NCI-H526 (cell line): ENCODE results near the gene TLL1.

Experiments
- DNase-seq, 2 experiments: peaks; one replicate each; lab custom pipeline; 2025; lab: John Stamatoyannopoulos, UW

TLL1 gene

GRCh38 chr4:165872461-165873297 lies at the start of gene TLL1:
Gene TLL1, plus strand, starts transcription at chr4:165873237. Its CDS starts 668 bp downstream, at chr4:165873905.
- peak in 1 of 2 experiments; percentile 34 for DNase-seq

- no peak for DNase-seq
Measured at GRCh38 chr4:165826166-165826565, 46.9 kb upstream of the TLL1 start.

- no peak for DNase-seq
Measured at GRCh38 chr4:165827018-165827417, 46.0 kb upstream of the TLL1 start.

- DNase-seq, result no peak
Measured at GRCh38 chr4:165828928-165829327, 44.1 kb upstream of the TLL1 start.

GRCh38 chr4:165834116-165834515 lies 38.9 kb upstream of the TLL1 start:
- peak in 1 of 2 experiments; percentile 29 for DNase-seq

- DNase-seq, result no peak
Measured at GRCh38 chr4:165838575-165838974, 34.5 kb upstream of the TLL1 start.

- DNase-seq, result no peak
Measured at GRCh38 chr4:165839615-165840333, 33.3 kb upstream of the TLL1 start.

GRCh38 chr4:165842684-165843083 lies 30.4 kb upstream of the TLL1 start:
- DNase-seq, result no peak

GRCh38 chr4:165844161-165844560 lies 28.9 kb upstream of the TLL1 start:
- DNase-seq, result no peak

- DNase-seq, result no peak
Measured at GRCh38 chr4:165851256-165851655, 21.8 kb upstream of the TLL1 start.

- no peak for DNase-seq
Measured at GRCh38 chr4:165855191-165855590, 17.8 kb upstream of the TLL1 start.

GRCh38 chr4:165861363-165861762 lies 11.7 kb upstream of the TLL1 start:
- no peak for DNase-seq

GRCh38 chr4:165864271-165864670 lies 8.8 kb upstream of the TLL1 start:
- DNase-seq, result peak in 1 of 2 experiments; percentile 13

- DNase-seq, result no peak
Measured at GRCh38 chr4:165866019-165866650, 6.9 kb upstream of the TLL1 start.

GRCh38 chr4:165867961-165868360 lies 5.1 kb upstream of the TLL1 start:
- no peak for DNase-seq

- peak in 1 of 2 experiments; percentile 65 for DNase-seq
Measured at GRCh38 chr4:165873298-165874071, 448 bp downstream of the TLL1 start.

GRCh38 chr4:165874072-165874790 lies 1.2 kb downstream of the TLL1 start:
- DNase-seq, result no peak

- DNase-seq, result peak in 1 of 2 experiments; percentile 34
Measured at GRCh38 chr4:165874791-165875371, 1.8 kb downstream of the TLL1 start.

- DNase-seq, result no peak
Measured at GRCh38 chr4:165875446-165875845, 2.4 kb downstream of the TLL1 start.

- DNase-seq, result peak; percentile 68 to 86
Measured at GRCh38 chr4:165877286-165877685, 4.2 kb downstream of the TLL1 start.

- DNase-seq, result no peak
Measured at GRCh38 chr4:165879641-165880040, 6.6 kb downstream of the TLL1 start.
